ENCODE measurements around the gene PUS3. TPM values are rescaled to one million over a fixed set of nuclear protein-coding genes. Genes with fewer than 3 reads are reported as not detected.

PUS3 gene
- total RNA-seq, 6 experiments from 2014 or later: 7.5 to 13.6 (median 10.3) TPM

DNA sequence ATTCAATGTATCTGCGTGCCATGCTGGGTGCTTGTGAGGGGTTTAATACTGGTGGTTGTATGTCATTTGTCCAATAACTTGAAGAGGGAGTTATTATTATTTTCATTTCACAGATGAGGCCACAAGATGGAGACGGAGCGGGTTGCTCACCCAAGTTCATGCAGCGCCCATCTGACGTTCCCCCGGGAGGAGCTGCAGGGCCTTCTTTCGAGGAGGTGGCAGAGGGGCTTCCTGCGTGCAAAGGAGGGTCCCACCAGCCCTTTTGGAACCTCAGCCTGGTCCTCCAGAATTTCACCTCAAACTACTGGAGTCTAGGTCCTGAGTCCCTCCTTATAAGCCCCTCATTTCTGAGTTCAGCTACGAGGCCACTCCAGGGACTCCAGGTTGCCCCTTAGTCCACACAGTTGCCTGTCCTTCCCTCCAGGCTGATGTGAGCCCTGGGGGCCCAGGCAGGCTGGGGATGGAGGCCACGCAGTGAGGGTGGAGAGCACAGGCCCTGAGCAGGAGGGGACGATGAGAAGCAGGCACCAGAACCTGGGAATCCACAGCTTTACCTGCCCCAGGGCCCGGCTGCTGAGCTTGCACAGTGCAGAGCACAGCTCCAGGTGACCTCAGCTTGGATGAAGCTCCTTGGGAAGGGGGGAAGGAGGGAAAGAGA is 39.9 kb upstream of the PUS3 start:
- Mint-ChIP-seq H3K4me3 (no peak overlapping the region), H3K4me1 (ENCODE audit: low read depth) (0 out of 2 replicates have a peak, but pooled peaks cover 5% of the 10 kb centered on the region), H3K27me3 (ENCODE audit: insufficient read depth) (peaks cover 26% of the 10 kb centered on the region), H3K27ac (no peak overlapping the region), H3K9me3 (no peaks in the 10 kb centered on the region), H3K36me3 (ENCODE audit: low read depth) (no peaks in the 10 kb centered on the region)
- TF ChIP-seq, protein P1, sequence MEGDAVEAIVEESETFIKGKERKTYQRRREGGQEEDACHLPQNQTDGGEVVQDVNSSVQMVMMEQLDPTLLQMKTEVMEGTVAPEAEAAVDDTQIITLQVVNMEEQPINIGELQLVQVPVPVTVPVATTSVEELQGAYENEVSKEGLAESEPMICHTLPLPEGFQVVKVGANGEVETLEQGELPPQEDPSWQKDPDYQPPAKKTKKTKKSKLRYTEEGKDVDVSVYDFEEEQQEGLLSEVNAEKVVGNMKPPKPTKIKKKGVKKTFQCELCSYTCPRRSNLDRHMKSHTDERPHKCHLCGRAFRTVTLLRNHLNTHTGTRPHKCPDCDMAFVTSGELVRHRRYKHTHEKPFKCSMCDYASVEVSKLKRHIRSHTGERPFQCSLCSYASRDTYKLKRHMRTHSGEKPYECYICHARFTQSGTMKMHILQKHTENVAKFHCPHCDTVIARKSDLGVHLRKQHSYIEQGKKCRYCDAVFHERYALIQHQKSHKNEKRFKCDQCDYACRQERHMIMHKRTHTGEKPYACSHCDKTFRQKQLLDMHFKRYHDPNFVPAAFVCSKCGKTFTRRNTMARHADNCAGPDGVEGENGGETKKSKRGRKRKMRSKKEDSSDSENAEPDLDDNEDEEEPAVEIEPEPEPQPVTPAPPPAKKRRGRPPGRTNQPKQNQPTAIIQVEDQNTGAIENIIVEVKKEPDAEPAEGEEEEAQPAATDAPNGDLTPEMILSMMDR (IDR thresholded peaks at IDR 0.05): no peak
- no peak for DNase-seq

- TF ChIP-seq, protein P1 (IDR thresholded peaks at IDR 0.05): peak; percentile 75
- H3K4me3 Mint-ChIP-seq: no peak overlapping the region
- 0 out of 2 replicates have a peak, but pooled peaks cover 5% of the 10 kb centered on the region for H3K4me1 Mint-ChIP-seq (ENCODE audit: low read depth)
- H3K27ac Mint-ChIP-seq: no peak overlapping the region
- H3K9me3 Mint-ChIP-seq: no peaks in the 10 kb centered on the region
- peaks cover 26% of the 10 kb centered on the region for H3K27me3 Mint-ChIP-seq (ENCODE audit: insufficient read depth)
- H3K36me3 Mint-ChIP-seq (ENCODE audit: low read depth): no peaks in the 10 kb centered on the region
- DNase-seq: no peak
Measured at GRCh38 chr11:125941619-125942611, 38.9 kb upstream of the PUS3 start.

DNA sequence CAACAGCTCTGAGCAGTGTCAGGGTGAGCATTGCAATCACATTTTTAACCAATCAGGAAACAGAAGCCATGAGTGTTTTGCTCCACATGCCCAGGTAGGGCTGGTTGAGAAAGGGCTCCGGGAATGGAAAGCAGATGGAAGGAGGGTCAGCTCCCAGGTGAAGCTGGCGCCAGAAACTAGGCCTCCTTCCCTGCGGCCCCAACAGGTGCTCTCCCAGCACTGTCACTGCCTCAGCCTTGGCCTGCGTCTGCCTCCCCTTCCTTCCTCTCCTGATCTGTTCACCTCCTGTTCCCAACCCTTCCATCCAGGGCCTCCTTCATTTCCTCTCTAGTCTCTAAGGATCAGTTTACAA is 38.2 kb upstream of the PUS3 start:
- DNase-seq: no peak
- Mint-ChIP-seq H3K4me3 (no peak overlapping the region), H3K36me3 (ENCODE audit: low read depth) (no peaks in the 10 kb centered on the region), H3K27ac (no peak overlapping the region), H3K4me1 (ENCODE audit: low read depth) (0 out of 2 replicates have a peak, but pooled peaks cover 5% of the 10 kb centered on the region), H3K9me3 (no peaks in the 10 kb centered on the region), H3K27me3 (ENCODE audit: insufficient read depth) (peaks cover 29% of the 10 kb centered on the region)
- TF ChIP-seq, protein P1 (IDR thresholded peaks at IDR 0.05): no peak

- no peak overlapping the region for H3K4me3 Mint-ChIP-seq
- no peak for DNase-seq
- peaks cover 29% of the 10 kb centered on the region for H3K27me3 Mint-ChIP-seq (ENCODE audit: insufficient read depth)
- no peaks in the 10 kb centered on the region for H3K36me3 Mint-ChIP-seq (ENCODE audit: low read depth)
- no peak overlapping the region for H3K27ac Mint-ChIP-seq
- no peaks in the 10 kb centered on the region for H3K9me3 Mint-ChIP-seq
- H3K4me1 Mint-ChIP-seq (ENCODE audit: low read depth): 0 out of 2 replicates have a peak, but pooled peaks cover 5% of the 10 kb centered on the region
- TF ChIP-seq, protein P1 (IDR thresholded peaks at IDR 0.05): no peak
Measured at GRCh38 chr11:125940145-125940544, 37.1 kb upstream of the PUS3 start.

DNA sequence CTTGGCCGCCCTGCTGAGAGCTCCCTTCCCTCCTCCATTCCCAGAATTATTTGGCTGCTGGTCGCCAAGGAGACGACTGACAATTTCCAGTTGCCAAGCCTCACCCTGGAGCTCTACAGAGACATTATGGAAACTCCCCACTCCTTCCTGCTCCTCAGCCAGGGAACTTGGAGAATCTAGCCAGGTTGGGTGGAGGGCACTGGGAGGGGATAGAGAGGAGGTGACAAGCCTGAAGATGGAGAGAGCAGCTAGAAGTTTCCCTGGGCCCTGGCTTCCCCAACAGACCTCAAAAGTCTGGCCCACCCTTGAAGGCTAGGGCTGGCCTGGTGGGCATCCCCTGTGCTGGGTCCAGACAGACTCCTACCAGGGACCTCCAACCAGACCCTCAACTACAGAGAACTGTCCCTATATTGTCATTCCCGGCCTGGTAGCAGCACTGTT is 36.1 kb upstream of the PUS3 start:
- H3K27ac Mint-ChIP-seq: no peak overlapping the region
- DNase-seq: no peak
- peaks cover 23% of the 10 kb centered on the region for H3K27me3 Mint-ChIP-seq (ENCODE audit: insufficient read depth)
- no peak overlapping the region for H3K4me3 Mint-ChIP-seq
- TF ChIP-seq, protein P1 (IDR thresholded peaks at IDR 0.05): no peak
- no peaks in the 10 kb centered on the region for H3K9me3 Mint-ChIP-seq
- H3K4me1 Mint-ChIP-seq (ENCODE audit: low read depth): 0 out of 2 replicates have a peak, but pooled peaks cover 5% of the 10 kb centered on the region
- no peaks in the 10 kb centered on the region for H3K36me3 Mint-ChIP-seq (ENCODE audit: low read depth)
